H1 (cell line): ENCODE results near the gene NR4A3. TPM values are rescaled to one million over a fixed set of nuclear protein-coding genes. Genes with fewer than 3 reads are reported as not detected.

Experiments used
- CTCF ChIA-PET: fragments of 300-600 bp; sonication (Branson Sonifier 250); formaldehyde crosslinking; loops from one replicate; lab custom pipeline; 2021; ENCODE audit not compliant: partially characterized antibody; lab: Charles Lee
- POLR2A ChIA-PET: fragments of 300-600 bp; sonication (Branson Sonifier 250); formaldehyde crosslinking; loops from one replicate; lab custom pipeline; 2021; ENCODE audit warnings: inconsistent platforms; ENCODE audit not compliant: partially characterized antibody; lab: Charles Lee
- DNase-seq, 2 experiments: peaks; one replicate each; pipeline versions ENCODE4 v3.0.0 to v3.0.0-alpha.2; 2010 to 2022; ENCODE audit warnings: low spot score in 2 of 2, low read depth in 1 of 2, mixed read lengths in 1 of 2
- FAIRE-seq: peaks from 2 replicates; lab custom pipeline; 2011; peaks lifted over from hg19 to GRCh38; lab: Jason Lieb, UNC
- H2AFZ ChIP-seq: 2 replicates; pipeline ENCODE4 v1.8.1; 2012; ENCODE audit warnings: low read length, inconsistent platforms
- H2AK5ac ChIP-seq: 2 replicates; pipeline ENCODE4 v1.6.1; 2013; ENCODE audit warnings: low read depth, low read length
- H2BK120ac ChIP-seq: replicated peaks from 2 replicates; pipeline ENCODE3; 2013; ENCODE audit warnings: low read depth, low read length, inconsistent platforms
- H2BK12ac ChIP-seq: 2 replicates; pipeline ENCODE4 v1.6.1; 2013; ENCODE audit warnings: low read depth, low read length
- H2BK15ac ChIP-seq: 2 replicates; pipeline ENCODE4 v1.6.1; 2013; ENCODE audit warnings: low read length
- H2BK20ac ChIP-seq: 2 replicates; pipeline ENCODE4 v1.6.1; 2013; ENCODE audit warnings: low read length
- H2BK5ac ChIP-seq: 2 replicates; pipeline ENCODE4 v1.6.1; 2013; ENCODE audit warnings: low read depth, low read length
- H3K14ac ChIP-seq: 2 replicates; pipeline ENCODE4 v1.6.1; 2013; ENCODE audit warnings: inconsistent platforms; ENCODE audit not compliant: insufficient read length
- H3K18ac ChIP-seq: 2 replicates; pipeline ENCODE4 v1.6.1; 2013; ENCODE audit warnings: low read length; ENCODE audit errors: extremely low read depth
- H3K23ac ChIP-seq: 2 replicates; pipeline ENCODE4 v1.6.1; 2013; ENCODE audit warnings: inconsistent platforms; ENCODE audit not compliant: insufficient read length
- H3K23me2 ChIP-seq: 2 replicates; pipeline ENCODE4 v1.6.1; 2013; ENCODE audit warnings: low read depth, low read length
- H3K27ac ChIP-seq: 2 replicates; pipeline ENCODE4 v1.6.1; 2011; ENCODE audit warnings: low read depth, low read length, inconsistent platforms
- H3K27me3 ChIP-seq, 4 experiments: replicated peaks in 1 of 4; 1 replicate in 1 of 4; 2 replicates in 3 of 4; pipeline versions ENCODE4 v1.6.1 to v1.8.1; 2011 to 2013; ENCODE audit warnings: low read length in 3 of 4, mild to moderate bottlenecking in 3 of 4, inconsistent platforms in 2 of 4, mixed read lengths in 2 of 4, moderate library complexity in 1 of 4; ENCODE audit not compliant: control insufficient read depth in 3 of 4, insufficient read depth in 3 of 4; ENCODE audit errors: extremely low read depth in 1 of 4
- H3K36me3 ChIP-seq, 4 experiments: 2 replicates each; pipeline versions ENCODE4 v1.6.1 to v1.8.1; 2011 to 2013; ENCODE audit warnings: mild to moderate bottlenecking in 4 of 4, low read length in 3 of 4, moderate library complexity in 2 of 4, control low read depth in 1 of 4, inconsistent platforms in 1 of 4; ENCODE audit not compliant: insufficient read depth in 4 of 4, control insufficient read depth in 2 of 4
- H3K4ac ChIP-seq: replicated peaks from 2 replicates; pipeline ENCODE3; 2013; ENCODE audit warnings: low read length, low read depth, mixed read lengths, inconsistent platforms; ENCODE audit not compliant: insufficient read length
- H3K4me1 ChIP-seq, 4 experiments: replicated peaks in 1 of 4; 1 replicate in 1 of 4; 2 replicates in 3 of 4; pipeline versions ENCODE4 v1.6.1 to v1.8.1; 2011 to 2013; ENCODE audit warnings: low read length in 3 of 4, inconsistent platforms in 2 of 4, mixed read lengths in 1 of 4; ENCODE audit not compliant: insufficient read depth in 4 of 4, control insufficient read depth in 3 of 4
- H3K4me2 ChIP-seq, 2 experiments: 2 replicates each; pipeline versions ENCODE4 v1.6.1 to v1.8.1; 2011 to 2013; ENCODE audit warnings: low read depth in 2 of 2, low read length in 2 of 2, control low read depth in 1 of 2, inconsistent platforms in 1 of 2, mild to moderate bottlenecking in 1 of 2; ENCODE audit not compliant: insufficient read depth in 1 of 2
- H3K4me3 ChIP-seq, 4 experiments: fragments of 200-600, 300-600 bp in 1 of 4; sonication (generic), shearing (Covaris generic), sonication (Bioruptor Twin) in 1 of 4; 2 replicates each; pipeline versions ENCODE4 v1.5.1 to v1.8.1; 2011 to 2016; ENCODE audit warnings: low read length in 4 of 4, low read depth in 3 of 4, control low read depth in 2 of 4, inconsistent platforms in 2 of 4, mild to moderate bottlenecking in 2 of 4, mixed read lengths in 1 of 4, moderate library complexity in 1 of 4; ENCODE audit not compliant: insufficient read depth in 2 of 4; ENCODE audit errors: extremely low read depth in 1 of 4
- H3K56ac ChIP-seq: replicated peaks from 2 replicates; pipeline ENCODE3; 2013; ENCODE audit warnings: low read depth, mild to moderate bottlenecking, mixed read lengths, low read length, inconsistent platforms; ENCODE audit not compliant: insufficient read length
- H3K79me1 ChIP-seq: 2 replicates; pipeline ENCODE4 v1.6.1; 2013; ENCODE audit warnings: low read depth, low read length, control low read depth
- H3K79me2 ChIP-seq, 2 experiments: 2 replicates each; pipeline versions ENCODE4 v1.6.1 to v1.8.1; 2012 to 2013; ENCODE audit warnings: low read length in 2 of 2, mild to moderate bottlenecking in 2 of 2, inconsistent platforms in 1 of 2; ENCODE audit not compliant: insufficient read depth in 2 of 2, control insufficient read depth in 1 of 2
- H3K9ac ChIP-seq, 4 experiments: replicated peaks in 1 of 4; 1 replicate in 1 of 4; 2 replicates in 3 of 4; pipeline versions ENCODE4 v1.6.1 to v1.8.1; 2011 to 2013; ENCODE audit warnings: low read depth in 3 of 4, low read length in 3 of 4, control low read depth in 2 of 4, mild to moderate bottlenecking in 2 of 4, moderate library complexity in 2 of 4, inconsistent platforms in 1 of 4; ENCODE audit errors: extremely low read depth in 1 of 4
- H3K9me3 ChIP-seq, 2 experiments: 2 replicates each; pipeline versions ENCODE4 v1.6.1 to v1.8.1; 2012 to 2013; ENCODE audit warnings: mild to moderate bottlenecking in 2 of 2, moderate library complexity in 2 of 2, control low read depth in 1 of 2, inconsistent platforms in 1 of 2, low read depth in 1 of 2, low read length in 1 of 2, mixed read lengths in 1 of 2; ENCODE audit not compliant: insufficient read depth in 2 of 2
- H4K20me1 ChIP-seq, 2 experiments: replicated peaks in 1 of 2; 2 replicates each; pipeline versions ENCODE3 to v1.8.1; 2011 to 2013; ENCODE audit warnings: inconsistent platforms in 2 of 2, low read length in 2 of 2, mild to moderate bottlenecking in 1 of 2; ENCODE audit not compliant: insufficient read depth in 2 of 2, control insufficient read depth in 1 of 2
- H4K5ac ChIP-seq: 2 replicates; pipeline ENCODE4 v1.6.1; 2013; ENCODE audit warnings: low read length, low read depth, mixed read lengths, inconsistent platforms; ENCODE audit not compliant: insufficient read length
- H4K8ac ChIP-seq: 2 replicates; pipeline ENCODE4 v1.8.0; 2013; ENCODE audit warnings: mild to moderate bottlenecking, moderate library complexity, low read length, inconsistent platforms; ENCODE audit not compliant: insufficient read depth; ENCODE audit errors: extremely low read depth
- H4K91ac ChIP-seq: replicated peaks from 2 replicates; pipeline ENCODE3; 2013; ENCODE audit warnings: low read length, mixed read lengths, inconsistent platforms; ENCODE audit not compliant: insufficient read length
- CBX5 ChIP-seq: fragments of 300-800, 300-1000 bp; sonication (generic); IDR thresholded peaks from 2 replicates; pipeline ENCODE4 v1.7.1; 2016; ENCODE audit warnings: antibody characterized with exemption, low read length, low read depth
- CHD2 ChIP-seq: IDR thresholded peaks from 2 replicates; pipeline ENCODE4 v1.6.1; 2012; ENCODE audit warnings: low read length, improper control_type of control experiment
- HDAC6 ChIP-seq: IDR thresholded peaks from one replicate; pipeline ENCODE4 v1.7.1; 2012; ENCODE audit warnings: low read depth, mild to moderate bottlenecking, inconsistent platforms, low read length, moderate library complexity
- KDM5A ChIP-seq: fragments of 200-600 bp; IDR thresholded peaks from 2 replicates; pipeline ENCODE4 v1.7.1; 2012; ENCODE audit warnings: mild to moderate bottlenecking, low read length, inconsistent platforms, mixed read lengths
- PHF8 ChIP-seq: fragments of 200-600 bp; sonication (generic); conservative IDR thresholded peaks from 2 replicates; pipeline ENCODE4 v1.7.1; 2012; ENCODE audit warnings: low read depth, mild to moderate bottlenecking, inconsistent platforms, low read length, moderate library complexity
- RBBP5 ChIP-seq: IDR thresholded peaks from 2 replicates; pipeline ENCODE4 v1.7.1; 2012; ENCODE audit warnings: low read depth, mild to moderate bottlenecking, inconsistent platforms, low read length, moderate library complexity, borderline replicate concordance
- SIN3A ChIP-seq, 2 experiments: IDR thresholded peaks in 1 of 2; conservative IDR thresholded peaks in 1 of 2; 2 replicates each; pipeline ENCODE4 v1.6.1; 2011 to 2012; ENCODE audit warnings: low read length in 2 of 2, improper control_type of control experiment in 1 of 2, low read depth in 1 of 2, mild to moderate bottlenecking in 1 of 2
- SRF ChIP-seq: IDR thresholded peaks from 2 replicates; pipeline ENCODE4 v1.6.1; 2011; ENCODE audit warnings: mild to moderate bottlenecking, low read depth, low read length, moderate library complexity
- SUZ12 ChIP-seq: fragments of 200-600 bp; sonication (generic); IDR thresholded peaks from 2 replicates; pipeline ENCODE4 v1.6.1; 2012; ENCODE audit warnings: mild to moderate bottlenecking, inconsistent platforms, low read length, moderate library complexity, mixed read lengths
- WGBS, 2 experiments: shearing (Covaris generic) in 1 of 2; methylation state at CpG; one replicate each; pipeline versions ENCODE4 v1.1.6 to v1.1.7; 2013 to 2015; ENCODE audit warnings: low lambda C conversion rate in 2 of 2, mixed read lengths in 2 of 2, inconsistent platforms in 1 of 2, low coverage in 1 of 2, missing lambda C conversion rate in 1 of 2; ENCODE audit not compliant: insufficient replicate concordance in 2 of 2, insufficient coverage in 1 of 2, insufficient read length in 1 of 2; ENCODE audit errors: extremely low coverage in 1 of 2, missing lambda C conversion rate in 1 of 2; 5-methylcytosine and 5-hydroxymethylcytosine counted together
- polyA plus RNA-seq, 7 experiments: library from polyadenylated mRNA; depleted of rRNA in 3 of 7; stranded (reverse) in 5 of 7; unstranded in 2 of 7; fragments of >200 nt in 5 of 7; fragments of 200-250 nt in 2 of 7; gene quantifications; 1 replicate in 5 of 7; 2 replicates in 1 of 7; 4 replicates in 1 of 7; pipeline versions ENCODE4 v1.2.1 to v1.2.3, GENCODE V29; 2011 to 2013; ENCODE audit warnings: missing spikeins in 2 of 7, mixed read lengths in 2 of 7
- total RNA-seq: library from RNA; stranded (reverse); fragmentation: NEBNext Ultra II Directional; extraction: Animal tissue kit (Norgen Biotek cat#: 25700); gene quantifications from 2 replicates; pipeline ENCODE4 v1.2.1, GENCODE V29; 2021
- TF ChIP-seq, protein P1 (sequence below), 3 experiments: IDR thresholded peaks; 1 replicate in 2 of 3; 2 replicates in 1 of 3; pipeline versions ENCODE4 v1.5.1 to v1.6.1; 2011; ENCODE audit warnings: low read length in 3 of 3, mild to moderate bottlenecking in 3 of 3, inconsistent platforms in 2 of 3, low read depth in 1 of 3, moderate library complexity in 1 of 3; ENCODE audit not compliant: insufficient read depth in 1 of 3; ENCODE audit errors: control extremely low read depth in 1 of 3
- TF ChIP-seq, protein P2 (sequence below): IDR thresholded peaks from 2 replicates; pipeline ENCODE4 v1.6.1; 2011; ENCODE audit warnings: low read depth, mild to moderate bottlenecking, low read length; ENCODE audit not compliant: insufficient read depth

NR4A3 gene
- total and polyA plus RNA-seq, 2 of the 8 experiments (the other 6 are each of a cell fraction or from before 2014, with no cell fraction given): 0.05 to 0.30 TPM

DNA sequence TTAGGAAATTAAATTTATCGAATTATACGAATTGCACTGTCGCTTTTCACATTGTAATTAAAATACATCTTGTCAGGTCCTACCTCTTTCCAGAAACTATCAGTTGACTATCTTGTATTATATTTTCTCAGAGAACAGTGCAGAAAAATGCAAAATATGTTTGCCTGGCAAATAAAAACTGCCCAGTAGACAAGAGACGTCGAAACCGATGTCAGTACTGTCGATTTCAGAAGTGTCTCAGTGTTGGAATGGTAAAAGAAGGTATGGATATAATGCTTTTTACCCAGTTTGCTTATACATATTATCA is 10.8 kb downstream of the NR4A3 start:
- ChIA-PET POLR2A (no interaction called here), CTCF (no interaction called here)
- Histone ChIP-seq H3K79me1 (no peaks in the 10 kb centered on the region), H3K18ac (no peak overlapping the region), H2BK20ac (no peak overlapping the region), H3K4me3 (no peak overlapping the region), H3K27me3 (peaks cover 23 to 37% (median 31%) of the 10 kb centered on the region in 4 experiments), H4K20me1 (peaks cover 0 to 9% of the 10 kb centered on the region in 2 experiments), H3K4me1 (peaks cover 0 to 7% (median 5%) of the 10 kb centered on the region in 4 experiments; a peak in 4 of 7 replicates), H3K4ac (no peak overlapping the region), H4K8ac (no peak overlapping the region), H3K23ac (no peak overlapping the region), H3K56ac (no peak overlapping the region), H2BK12ac (no peak overlapping the region), H2BK15ac (no peak overlapping the region), H3K9ac (no peak overlapping the region), H4K5ac (no peak overlapping the region), H3K4me2 (no peak overlapping the region), H2AFZ (no peak overlapping the region), H3K9me3 (no peaks in the 10 kb centered on the region), H2AK5ac (no peak overlapping the region), H3K36me3 (peaks cover 0 to 4% (median 0%) of the 10 kb centered on the region in 4 experiments; a peak in 1 of 8 replicates), H4K91ac (no peak overlapping the region), H3K79me2 (no peaks in the 10 kb centered on the region), H2BK120ac (no peak overlapping the region), H2BK5ac (no peak overlapping the region), H3K14ac (no peak overlapping the region), H3K23me2 (peaks cover 10% of the 10 kb centered on the region), H3K27ac (no peak overlapping the region)
- DNase-seq (no peak), FAIRE-seq (no peak)
- 95% methylated on average over 7 of the region's 7 CpGs; no CpG with 5 or more reads in 1 of the 2 experiments for WGBS, 2 experiments
- TF ChIP-seq CHD2 (no peak), PHF8 (no peak), RBBP5 (no peak), SRF (no peak), SIN3A (conservative IDR thresholded peaks at IDR 0.05 in 1 of 2, IDR thresholded peaks at IDR 0.05 in 1 of 2; ENCODE audit: low read depth in 1 of 2, low read length in 2 of 2) (no peak), KDM5A (no peak), HDAC6 (no peak), SUZ12 (no peak), CBX5 (no peak)
- TF ChIP-seq, protein P1, sequence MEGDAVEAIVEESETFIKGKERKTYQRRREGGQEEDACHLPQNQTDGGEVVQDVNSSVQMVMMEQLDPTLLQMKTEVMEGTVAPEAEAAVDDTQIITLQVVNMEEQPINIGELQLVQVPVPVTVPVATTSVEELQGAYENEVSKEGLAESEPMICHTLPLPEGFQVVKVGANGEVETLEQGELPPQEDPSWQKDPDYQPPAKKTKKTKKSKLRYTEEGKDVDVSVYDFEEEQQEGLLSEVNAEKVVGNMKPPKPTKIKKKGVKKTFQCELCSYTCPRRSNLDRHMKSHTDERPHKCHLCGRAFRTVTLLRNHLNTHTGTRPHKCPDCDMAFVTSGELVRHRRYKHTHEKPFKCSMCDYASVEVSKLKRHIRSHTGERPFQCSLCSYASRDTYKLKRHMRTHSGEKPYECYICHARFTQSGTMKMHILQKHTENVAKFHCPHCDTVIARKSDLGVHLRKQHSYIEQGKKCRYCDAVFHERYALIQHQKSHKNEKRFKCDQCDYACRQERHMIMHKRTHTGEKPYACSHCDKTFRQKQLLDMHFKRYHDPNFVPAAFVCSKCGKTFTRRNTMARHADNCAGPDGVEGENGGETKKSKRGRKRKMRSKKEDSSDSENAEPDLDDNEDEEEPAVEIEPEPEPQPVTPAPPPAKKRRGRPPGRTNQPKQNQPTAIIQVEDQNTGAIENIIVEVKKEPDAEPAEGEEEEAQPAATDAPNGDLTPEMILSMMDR (IDR thresholded peaks at IDR 0.05; ENCODE audit: control extremely low read depth in 1 of 3, insufficient read depth in 1 of 3, low read depth in 1 of 3, low read length in 3 of 3): no peak
- TF ChIP-seq, protein P2, sequence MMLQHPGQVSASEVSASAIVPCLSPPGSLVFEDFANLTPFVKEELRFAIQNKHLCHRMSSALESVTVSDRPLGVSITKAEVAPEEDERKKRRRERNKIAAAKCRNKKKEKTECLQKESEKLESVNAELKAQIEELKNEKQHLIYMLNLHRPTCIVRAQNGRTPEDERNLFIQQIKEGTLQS: no peak
